ENCODE measurements around the gene SEC14L2. TPM values are rescaled to one million over a fixed set of nuclear protein-coding genes. Genes with fewer than 3 reads are reported as not detected.

Gene SEC14L2
- total RNA-seq, 2 donors from 2014 or later: 0.89 to 2.8 TPM

GRCh38 chr22:30423959-30424533 lies 27.2 kb downstream of the SEC14L2 start:
- H3K4me1 ChIP-seq: peaks cover 0 to 48% of the 10 kb centered on the region in 2 donors
- H3K36me3 ChIP-seq: no peaks in the 10 kb centered on the region
- H3K4me3 ChIP-seq: peak overlapping the region; percentile 39 to 71
- H3K27me3 ChIP-seq: no peaks in the 10 kb centered on the region
- H3K9me3 ChIP-seq: no peaks in the 10 kb centered on the region
- peak; percentile 100 for DNase-seq (ENCODE audit: low spot score)
- peak overlapping the region; percentile 92 to 98 for H3K27ac ChIP-seq
- no peak for TF ChIP-seq CTCF (IDR thresholded peaks at IDR 0.05)

- peak overlapping the region; percentile 92 to 98 for H3K27ac ChIP-seq
- H3K4me3 ChIP-seq: peak overlapping the region; percentile 39 to 76
- no peaks in the 10 kb centered on the region for H3K36me3 ChIP-seq
- no peaks in the 10 kb centered on the region for H3K27me3 ChIP-seq
- no peak for DNase-seq (ENCODE audit: low spot score)
- no peak for TF ChIP-seq CTCF (IDR thresholded peaks at IDR 0.05)
- no peaks in the 10 kb centered on the region for H3K9me3 ChIP-seq
- peaks cover 0 to 48% of the 10 kb centered on the region in 2 donors for H3K4me1 ChIP-seq
Measured at GRCh38 chr22:30424534-30425326, 27.9 kb downstream of the SEC14L2 start.

- no peaks in the 10 kb centered on the region for H3K9me3 ChIP-seq
- H3K27me3 ChIP-seq: no peaks in the 10 kb centered on the region
- DNase-seq (ENCODE audit: low spot score): no peak
- peaks cover 0 to 48% of the 10 kb centered on the region in 2 donors for H3K4me1 ChIP-seq
- H3K27ac ChIP-seq: peak overlapping the region; percentile 82 to 98
- no peak for TF ChIP-seq CTCF (IDR thresholded peaks at IDR 0.05)
- H3K36me3 ChIP-seq: no peaks in the 10 kb centered on the region
- peak overlapping the region; percentile 63 to 76 for H3K4me3 ChIP-seq
Measured at GRCh38 chr22:30425327-30425615, 28.5 kb downstream of the SEC14L2 start.

- Histone ChIP-seq H3K4me3 (peak within 1 kb of the TSS; percentile 63 to 76), H3K27ac (peak within 1 kb of the TSS; percentile 92 to 98), H3K4me1 (peaks cover 0 to 48% of the 10 kb centered on the region in 2 donors), H3K36me3 (no peaks in the 10 kb centered on the region), H3K27me3 (no peaks in the 10 kb centered on the region), H3K9me3 (no peaks in the 10 kb centered on the region)
- DNase-seq (ENCODE audit: low spot score): peak; percentile 68
- no peak for TF ChIP-seq CTCF (IDR thresholded peaks at IDR 0.05)
Measured at GRCh38 chr22:30425616-30426387, 29.0 kb downstream of the SEC14L2 start, which contains the start of gene MTFP1. Gene MTFP1 (plus strand): TSS chr22:30425768. CDS start chr22:30425880, 112 bp downstream.

- peak in 1 of 2 donors; percentile 72 for TF ChIP-seq CTCF (IDR thresholded peaks at IDR 0.05)
- Histone ChIP-seq H3K36me3 (no peaks in the 10 kb centered on the region), H3K9me3 (no peaks in the 10 kb centered on the region), H3K4me1 (peaks cover 0 to 43% of the 10 kb centered on the region in 2 donors), H3K27me3 (no peaks in the 10 kb centered on the region), H3K27ac (peak overlapping the region; percentile 82 to 98), H3K4me3 (peak overlapping the region; percentile 63 to 76)
- peak; percentile 86 for DNase-seq (ENCODE audit: low spot score)
Measured at GRCh38 chr22:30426388-30427353, 29.9 kb downstream of the SEC14L2 start.
